HG03108 (cell line): ENCODE measurements around the gene ST7L.
A peak's percentile ranks its signal among the peaks of the same experiment; 100 is the strongest.

ENCODE experiments used
- ATAC-seq: cut with Tn5 transposase; IDR thresholded peaks from one replicate; pipeline ENCODE4 v1.9.1; 2021; ENCODE audit warnings: moderate library complexity; ENCODE audit not compliant: unreplicated experiment

The ST7L gene

GRCh38 chr1:112518186-112518585, 100.8 kb downstream of the ST7L start:
- no peak for ATAC-seq

DNA sequence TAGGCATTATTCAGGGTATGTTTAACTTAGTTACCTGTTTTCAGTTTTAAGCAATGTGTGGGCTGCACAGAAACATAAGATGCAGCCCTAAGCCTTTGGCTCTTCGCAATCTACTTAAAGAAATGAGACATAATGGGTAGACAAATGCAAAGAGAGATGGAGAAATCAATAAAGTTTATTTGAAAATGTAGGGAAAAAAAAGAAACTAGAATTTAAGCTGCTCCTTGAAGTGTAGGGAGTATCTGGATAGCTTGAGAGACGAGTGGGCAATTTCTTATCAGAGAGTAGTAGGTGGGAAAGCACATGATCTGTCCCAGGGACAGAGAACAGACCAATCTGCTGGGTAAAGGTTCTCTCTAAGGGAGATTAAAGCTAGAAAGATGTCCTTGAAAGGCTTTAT, 101.3 kb downstream of the ST7L start:
- ATAC-seq: no peak

DNA sequence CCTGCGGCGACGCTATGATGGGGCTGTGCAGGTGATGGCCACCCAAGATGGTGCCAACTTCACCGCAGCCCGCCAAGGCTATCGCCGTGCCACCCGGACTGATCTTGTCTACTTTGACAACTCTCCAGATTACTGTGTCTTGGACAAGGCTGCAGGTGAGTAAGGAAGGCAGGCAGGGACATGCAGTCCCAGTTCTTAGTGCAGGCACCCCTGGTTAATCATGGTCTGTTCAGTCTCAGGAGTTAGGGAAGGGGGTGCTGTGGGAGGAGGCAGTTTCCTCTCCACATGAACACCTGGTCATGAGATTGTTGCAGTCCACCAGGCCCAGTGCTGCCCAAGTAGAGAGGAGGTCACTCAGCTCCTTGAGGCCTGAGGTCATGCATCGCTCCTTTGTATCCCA, 101.7 kb downstream of the ST7L start:
- no peak for ATAC-seq

- ATAC-seq: no peak
Measured at GRCh38 chr1:112516141-112516540, 102.8 kb downstream of the ST7L start.

DNA sequence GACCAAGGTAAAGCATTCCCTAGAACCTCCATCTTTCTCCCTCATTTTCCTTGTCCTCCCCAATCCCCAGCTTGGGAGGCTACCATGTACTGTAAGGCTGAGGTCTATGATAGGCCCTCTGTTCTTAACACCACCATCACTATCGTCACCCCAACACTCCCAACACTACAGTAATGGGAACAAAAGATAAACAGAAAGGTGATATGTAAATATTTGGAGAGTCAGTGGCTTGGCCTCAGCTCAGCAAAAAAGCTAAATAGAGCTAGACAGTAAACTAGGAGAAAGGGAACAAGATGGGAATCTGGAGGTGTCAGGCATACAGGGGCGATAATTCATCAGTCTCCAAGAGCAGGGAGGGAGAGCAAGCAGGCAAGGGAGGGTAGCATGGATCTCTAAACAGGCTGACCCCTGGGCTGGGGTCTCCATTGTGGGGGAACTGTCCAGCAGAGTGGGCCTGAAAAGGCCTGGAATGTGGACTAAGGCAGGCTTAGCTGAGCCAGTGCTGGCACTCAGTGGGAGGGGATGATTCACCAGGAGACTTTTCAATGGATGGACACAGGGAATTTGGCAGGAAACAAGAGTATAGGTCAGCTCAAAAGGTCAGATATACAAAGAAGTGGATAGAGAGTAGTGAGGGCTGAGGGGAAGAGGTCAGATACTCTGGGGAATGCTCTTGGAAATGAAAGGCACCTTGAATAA, 103.5 kb downstream of the ST7L start:
- ATAC-seq: no peak

DNA sequence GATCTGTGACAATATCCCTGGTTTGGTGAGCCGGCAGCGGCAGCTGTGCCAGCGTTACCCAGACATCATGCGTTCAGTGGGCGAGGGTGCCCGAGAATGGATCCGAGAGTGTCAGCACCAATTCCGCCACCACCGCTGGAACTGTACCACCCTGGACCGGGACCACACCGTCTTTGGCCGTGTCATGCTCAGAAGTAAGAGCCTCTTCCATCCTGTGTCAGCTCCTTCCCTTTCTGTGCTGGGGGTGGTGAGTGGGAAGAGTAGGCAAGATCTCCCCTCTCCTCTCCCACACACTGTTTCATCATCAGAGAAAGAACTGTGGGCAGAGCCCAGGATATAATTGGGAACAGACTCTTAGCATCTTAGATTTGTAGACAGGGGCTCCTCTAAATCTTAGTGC, 104.0 kb downstream of the ST7L start:
- no peak for ATAC-seq

DNA sequence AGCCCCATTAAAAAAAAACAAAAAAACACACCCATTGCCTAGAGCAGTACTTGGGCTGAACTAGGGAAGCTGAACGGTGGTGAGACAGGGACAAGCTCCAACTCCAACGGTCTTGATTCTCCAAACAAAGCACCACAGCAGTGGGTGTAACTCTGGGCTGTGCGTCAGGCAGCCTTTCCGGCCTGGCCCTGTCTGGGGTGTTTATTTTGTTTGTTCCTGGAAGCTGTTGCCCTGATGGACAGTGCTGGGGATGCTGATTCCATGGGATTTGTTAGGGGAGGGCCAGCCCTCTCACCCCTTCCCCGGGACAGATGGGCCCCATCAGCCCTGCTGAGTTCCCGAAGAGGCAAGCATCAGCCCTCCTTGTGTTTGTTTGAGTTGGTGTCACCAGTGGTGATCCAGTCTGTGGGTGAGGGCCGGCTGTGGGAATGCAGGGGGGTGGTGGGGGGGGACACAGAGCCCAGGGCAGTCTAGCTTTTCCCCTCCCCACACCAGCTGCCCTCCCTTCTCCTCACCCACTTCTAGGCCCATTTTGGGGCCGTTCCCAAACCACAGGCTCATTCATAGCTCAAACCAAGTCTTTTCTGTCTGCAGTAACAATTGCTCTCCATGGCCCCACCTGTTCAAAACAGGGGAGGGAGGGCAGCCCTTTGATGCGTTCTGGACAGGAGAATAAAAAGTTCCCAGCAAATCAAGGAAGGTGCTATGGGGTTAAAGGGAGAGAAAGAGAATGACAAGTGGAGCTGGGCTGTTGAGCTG, 105.7 kb downstream of the ST7L start:
- no peak for ATAC-seq

- no peak for ATAC-seq
Measured at GRCh38 chr1:112511897-112512296, 107.0 kb downstream of the ST7L start.

GRCh38 chr1:112510340-112510739, 108.6 kb downstream of the ST7L start:
- ATAC-seq: no peak

GRCh38 chr1:112509660-112510178, 109.2 kb downstream of the ST7L start:
- no peak for ATAC-seq

DNA sequence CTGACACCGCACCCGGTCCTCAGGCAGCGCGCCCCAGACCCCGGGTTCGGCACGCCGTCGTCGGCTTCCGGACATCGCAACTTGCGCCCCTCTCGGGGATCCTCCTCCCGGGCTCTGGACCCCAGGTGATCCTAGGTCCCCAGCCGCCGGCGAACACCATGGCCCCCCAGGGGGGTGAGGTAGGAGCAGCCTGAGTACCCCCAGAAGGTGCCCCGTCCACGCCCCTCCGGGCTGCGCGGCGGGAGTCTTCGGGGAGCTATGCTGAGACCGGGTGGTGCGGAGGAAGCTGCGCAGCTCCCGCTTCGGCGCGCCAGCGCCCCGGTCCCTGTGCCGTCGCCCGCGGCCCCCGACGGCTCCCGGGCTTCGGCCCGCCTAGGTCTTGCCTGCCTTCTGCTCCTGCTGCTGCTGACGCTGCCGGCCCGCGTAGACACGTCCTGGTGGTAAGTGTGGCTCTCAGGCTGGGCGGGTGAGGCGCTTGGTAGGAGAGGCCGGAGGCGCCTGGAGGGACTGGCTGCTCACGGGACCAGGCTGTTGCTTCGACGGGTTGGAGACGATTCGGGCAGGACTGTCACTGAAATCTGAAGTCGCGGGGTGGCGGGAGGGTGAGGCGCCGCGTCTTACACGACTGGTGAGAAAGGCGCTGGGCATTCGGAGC, 109.8 kb downstream of the ST7L start:
- peak; percentile 14 for ATAC-seq

GRCh38 chr1:112508278-112509004, 110.5 kb downstream of the ST7L start, which contains the start of gene WNT2B:
TSS of gene WNT2B (plus strand) at chr1:112508965. CDS start at chr1:112509263, 298 bp downstream.
- peak; percentile 54 for ATAC-seq

- no peak for ATAC-seq
Measured at GRCh38 chr1:112507921-112508277, 111.0 kb downstream of the ST7L start.

GRCh38 chr1:112507336-112507735, 111.6 kb downstream of the ST7L start:
- no peak for ATAC-seq

DNA sequence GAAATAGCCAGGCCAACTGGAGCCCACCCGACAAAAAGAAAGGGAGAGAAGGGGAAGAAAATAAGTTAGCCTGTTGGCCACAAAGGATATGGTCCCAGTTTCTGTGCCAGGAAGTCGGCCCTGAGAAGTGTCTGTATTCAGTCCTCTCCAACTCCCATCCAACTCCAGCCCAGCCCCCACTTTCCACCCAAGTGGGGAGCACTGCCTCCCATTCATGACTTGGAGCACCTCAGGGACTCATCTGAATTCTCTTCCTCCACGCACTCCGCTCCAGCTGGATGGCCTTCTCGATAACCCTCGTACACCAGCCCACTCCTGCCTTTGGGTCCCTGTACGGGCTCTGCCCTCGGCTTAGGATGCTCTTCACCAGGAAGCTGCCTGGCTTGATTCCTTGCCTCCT, 112.2 kb downstream of the ST7L start:
- no peak for ATAC-seq

DNA sequence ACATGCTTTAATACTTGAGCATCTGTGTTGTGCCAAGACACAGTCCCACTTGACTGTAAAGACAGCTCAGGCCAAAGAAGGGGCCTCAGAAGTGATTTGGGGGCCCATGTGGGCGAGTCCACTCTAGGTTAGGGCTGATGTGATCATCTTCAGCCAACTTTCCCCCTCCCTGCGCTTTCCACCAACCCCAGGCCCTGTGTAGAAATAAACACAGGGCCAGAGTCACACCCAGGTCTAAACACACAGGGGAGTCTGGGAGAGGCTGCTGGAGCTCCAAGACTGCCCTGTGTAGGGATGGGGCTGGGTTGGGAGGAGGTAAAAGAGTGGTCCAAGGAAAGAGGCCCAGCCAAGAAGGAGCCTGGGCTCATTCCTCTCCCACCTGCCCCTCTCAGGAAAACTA, 112.6 kb downstream of the ST7L start:
- ATAC-seq: no peak

DNA sequence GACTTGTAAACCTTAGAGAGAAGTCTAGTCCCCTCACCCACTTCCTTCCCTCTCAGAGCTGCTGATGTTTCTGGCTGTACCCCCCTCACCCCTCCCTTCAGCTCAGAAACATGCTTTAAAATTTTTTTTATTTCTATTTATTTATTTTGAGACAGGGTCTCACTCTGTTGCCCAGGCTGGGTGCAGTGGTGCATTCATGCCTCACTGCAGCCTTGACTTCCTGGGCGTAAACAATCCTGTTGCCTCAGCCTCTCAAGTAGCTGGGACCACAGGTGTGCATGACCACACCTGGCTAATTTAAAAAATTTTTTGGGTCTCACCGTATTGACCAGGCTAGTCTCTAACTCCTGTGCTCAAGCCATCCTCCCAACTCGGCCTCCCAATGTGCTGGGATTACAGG, 113.1 kb downstream of the ST7L start:
- ATAC-seq: no peak

DNA sequence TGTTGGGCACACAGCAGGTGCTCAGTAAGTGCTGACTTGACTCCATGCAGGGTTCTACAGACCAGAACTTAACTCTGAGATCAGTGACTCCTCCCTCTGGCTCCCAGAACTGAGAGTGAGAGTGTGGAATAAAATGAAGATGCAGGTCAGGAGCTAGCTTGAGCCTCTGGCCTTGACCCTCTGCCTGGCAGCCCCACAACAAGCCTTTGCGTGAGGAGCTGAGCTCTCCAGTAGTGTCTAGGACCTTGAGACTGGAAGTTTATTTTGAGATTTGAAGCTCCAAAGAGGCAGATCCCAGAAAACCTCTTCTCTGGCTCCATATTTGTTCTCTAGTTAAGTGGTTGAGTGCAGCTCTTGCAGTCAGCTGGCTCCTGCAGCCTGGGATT, 113.5 kb downstream of the ST7L start:
- ATAC-seq: no peak

GRCh38 chr1:112504661-112505399, 114.1 kb downstream of the ST7L start:
- ATAC-seq: no peak

- ATAC-seq: no peak
Measured at GRCh38 chr1:112504001-112504660, 114.8 kb downstream of the ST7L start.
